GM12891 (cell line): ENCODE results near the gene MAGEA1. TPM values are rescaled to one million over a fixed set of nuclear protein-coding genes. Genes with fewer than 3 reads are reported as not detected.
"Not testable (repeated sequence)": the region's sequence is repeated elsewhere in the genome, so short reads cannot be mapped to it uniquely, and the experiment has no call there.

Source experiments
- DNase-seq: peaks from one replicate; pipeline ENCODE4 v3.0.0; 2011; ENCODE audit warnings: low spot score; ENCODE audit not compliant: insufficient read length
- FAIRE-seq: peaks from 2 replicates; lab custom pipeline; 2011; peaks lifted over from hg19 to GRCh38; lab: Jason Lieb, UNC
- PAX5 ChIP-seq: IDR thresholded peaks from 2 replicates; pipeline ENCODE4 v1.6.1; 2011; ENCODE audit warnings: low read length, moderate library complexity, mild to moderate bottlenecking; ENCODE audit not compliant: insufficient read depth, severe bottlenecking
- POLR2A ChIP-seq: IDR thresholded peaks from 2 replicates; pipeline ENCODE4 v1.6.1; 2011; ENCODE audit warnings: low read depth, low read length, control low read depth
- POLR2AphosphoS5 ChIP-seq: IDR thresholded peaks from 2 replicates; pipeline ENCODE4 v1.6.1; 2011; ENCODE audit warnings: low read depth, low read length, control low read depth
- POU2F2 ChIP-seq: IDR thresholded peaks from 2 replicates; pipeline ENCODE4 v1.6.1; 2011; ENCODE audit warnings: low read depth, mild to moderate bottlenecking, control low read depth, low read length, moderate library complexity
- SPI1 ChIP-seq: IDR thresholded peaks from 2 replicates; pipeline ENCODE4 v1.6.1; 2011; ENCODE audit warnings: low read depth, low read length, control low read depth
- TAF1 ChIP-seq: IDR thresholded peaks from 2 replicates; pipeline ENCODE4 v1.6.1; 2011; ENCODE audit warnings: low read depth, low read length, control low read depth
- polyA plus RNA-seq: library from polyadenylated mRNA; unstranded; fragments of >200 nt; gene quantifications from one replicate; pipeline ENCODE4 v1.2.1, GENCODE V29; 2012; ENCODE audit warnings: low read depth, missing spikeins, inconsistent platforms; ENCODE audit not compliant: missing spikeins

MAGEA1 gene
- polyA plus RNA-seq, result not detected

- no peak for TF ChIP-seq TAF1
- no peak for TF ChIP-seq POLR2A
- TF ChIP-seq PAX5, result no peak
- TF ChIP-seq SPI1, result no peak
- no peak for TF ChIP-seq POU2F2
- no peak for TF ChIP-seq POLR2AphosphoS5
- no peak for DNase-seq
- no peak for FAIRE-seq
Observed at GRCh38 chrX:153179131-153179530, at the start of gene MAGEA1. TSS of gene MAGEA1 (plus strand) at chrX:153179284. CDS start at chrX:153182390, 3,106 bp downstream.

- FAIRE-seq, DNase-seq: not testable (repeated sequence)
Observed at GRCh38 chrX:153132924-153133323, 46.2 kb upstream of the MAGEA1 start.

GRCh38 chrX:153139074-153139473, 40.0 kb upstream of the MAGEA1 start:
- peak; percentile 96 for FAIRE-seq
- not testable (repeated sequence) for DNase-seq

GRCh38 chrX:153146288-153146687, 32.8 kb upstream of the MAGEA1 start:
- FAIRE-seq, result peak; percentile 52
- not testable (repeated sequence) for DNase-seq

GRCh38 chrX:153153516-153153915, 25.6 kb upstream of the MAGEA1 start:
- TF ChIP-seq SPI1 (no peak), TAF1 (no peak), POU2F2 (no peak), POLR2A (no peak), POLR2AphosphoS5 (no peak)
- no peak for DNase-seq
- no peak for FAIRE-seq

- DNase-seq (no peak), FAIRE-seq (no peak)
- TF ChIP-seq TAF1, result no peak
- no peak for TF ChIP-seq POLR2A
- TF ChIP-seq SPI1, result no peak
- TF ChIP-seq PAX5, result no peak
- no peak for TF ChIP-seq POLR2AphosphoS5
- TF ChIP-seq POU2F2, result no peak
Observed at GRCh38 chrX:153157450-153157849, 21.6 kb upstream of the MAGEA1 start.

GRCh38 chrX:153158319-153158718, 20.8 kb upstream of the MAGEA1 start:
- TF ChIP-seq SPI1, result no peak
- no peak for TF ChIP-seq POU2F2
- no peak for TF ChIP-seq POLR2A
- no peak for TF ChIP-seq POLR2AphosphoS5
- TF ChIP-seq PAX5, result no peak
- no peak for TF ChIP-seq TAF1
- DNase-seq (no peak), FAIRE-seq (no peak)

GRCh38 chrX:153161952-153162351, 17.1 kb upstream of the MAGEA1 start:
- no peak for TF ChIP-seq PAX5
- no peak for TF ChIP-seq SPI1
- TF ChIP-seq POU2F2, result no peak
- TF ChIP-seq TAF1, result no peak
- no peak for TF ChIP-seq POLR2A
- TF ChIP-seq POLR2AphosphoS5, result no peak
- no peak for DNase-seq
- FAIRE-seq, result no peak

GRCh38 chrX:153164733-153165132, 14.4 kb upstream of the MAGEA1 start:
- DNase-seq (no peak), FAIRE-seq (no peak)
- TF ChIP-seq POLR2A (no peak), SPI1 (no peak), POLR2AphosphoS5 (no peak), POU2F2 (no peak), TAF1 (no peak), PAX5 (no peak)

GRCh38 chrX:153168423-153168822, 10.7 kb upstream of the MAGEA1 start:
- DNase-seq, FAIRE-seq: not testable (repeated sequence)

- no peak for FAIRE-seq
- TF ChIP-seq PAX5 (no peak), POLR2A (no peak), POLR2AphosphoS5 (no peak), SPI1 (no peak), TAF1 (no peak), POU2F2 (no peak)
- DNase-seq, result no peak
Observed at GRCh38 chrX:153181822-153182221, 2.7 kb downstream of the MAGEA1 start.

- FAIRE-seq (no peak), DNase-seq (no peak)
- TF ChIP-seq PAX5, result no peak
- no peak for TF ChIP-seq POLR2AphosphoS5
- no peak for TF ChIP-seq SPI1
- TF ChIP-seq POLR2A, result no peak
- no peak for TF ChIP-seq TAF1
- no peak for TF ChIP-seq POU2F2
Observed at GRCh38 chrX:153184787-153185186, 5.7 kb downstream of the MAGEA1 start.
